ENCODE measurements around the gene TOB2.
A peak's percentile ranks its signal among the peaks of the same experiment; 100 is the strongest.
"Not testable (repeated sequence)": the region's sequence is repeated elsewhere in the genome, so short reads cannot be mapped to it uniquely, and the experiment has no call there.

TOB2 gene

GRCh38 chr22:41429951-41430332 is 16.7 kb downstream of the TOB2 start:
- no peak for DNase-seq (ENCODE audit: low read depth in 2 of 2)

DNA sequence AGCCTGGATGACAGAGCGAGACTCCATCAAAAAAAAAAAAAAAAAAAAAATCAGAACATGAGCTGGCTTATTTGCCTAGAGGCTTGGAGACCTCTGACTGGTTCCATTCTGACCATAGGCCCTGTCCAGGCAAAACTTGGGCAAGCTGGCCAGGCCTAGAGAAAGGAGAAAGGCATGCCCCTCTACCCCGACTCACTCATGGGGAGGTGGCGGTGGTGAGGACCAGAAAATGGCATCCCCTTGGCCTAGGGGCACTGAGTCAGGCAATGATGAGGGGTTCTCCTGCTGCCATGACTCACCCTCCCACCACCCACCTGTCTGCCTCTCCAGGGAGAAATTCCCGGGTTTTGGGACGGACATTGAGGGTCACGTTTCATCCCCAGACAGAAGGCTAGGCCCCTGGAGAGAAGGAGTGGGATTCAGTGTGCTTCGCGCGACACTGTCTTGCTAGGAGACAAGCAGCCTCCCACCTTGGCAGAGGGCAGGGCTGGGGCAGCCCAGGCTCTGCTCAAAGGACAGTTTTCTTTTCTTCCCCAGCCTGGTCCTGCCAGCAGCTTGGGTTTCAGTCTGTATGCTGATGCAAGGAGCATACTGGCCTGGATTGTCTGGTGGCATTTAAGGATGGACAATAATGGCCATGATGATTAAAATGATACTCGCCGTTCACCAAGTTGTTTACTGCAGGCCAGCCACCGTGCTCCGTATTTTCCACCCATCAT is 17.2 kb downstream of the TOB2 start:
- no peak for DNase-seq (ENCODE audit: low read depth in 2 of 2)

- no peak for DNase-seq (ENCODE audit: low read depth in 2 of 2)
Observed at GRCh38 chr22:41425660-41426365, 20.8 kb downstream of the TOB2 start.

DNA sequence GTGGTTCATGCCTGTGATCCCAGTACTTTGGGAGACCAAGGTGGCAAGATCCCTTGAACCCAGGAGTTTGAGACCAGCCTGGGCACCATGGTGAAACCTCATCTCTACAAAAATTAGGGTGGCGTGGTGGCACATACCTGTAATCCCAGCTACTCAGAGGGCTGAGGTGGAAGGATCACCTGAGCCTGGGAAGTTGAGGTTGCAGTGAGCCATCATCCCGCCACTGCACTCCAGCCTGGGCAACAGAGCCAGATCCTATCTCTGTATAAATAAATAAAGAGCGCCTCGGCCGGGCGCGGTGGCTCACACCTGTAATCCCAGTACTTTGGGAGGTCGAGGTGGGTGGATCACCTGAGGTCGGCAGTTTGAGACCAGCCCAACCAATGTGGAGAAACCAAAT is 27.9 kb downstream of the TOB2 start:
- DNase-seq (ENCODE audit: low read depth in 2 of 2), result no peak

DNA sequence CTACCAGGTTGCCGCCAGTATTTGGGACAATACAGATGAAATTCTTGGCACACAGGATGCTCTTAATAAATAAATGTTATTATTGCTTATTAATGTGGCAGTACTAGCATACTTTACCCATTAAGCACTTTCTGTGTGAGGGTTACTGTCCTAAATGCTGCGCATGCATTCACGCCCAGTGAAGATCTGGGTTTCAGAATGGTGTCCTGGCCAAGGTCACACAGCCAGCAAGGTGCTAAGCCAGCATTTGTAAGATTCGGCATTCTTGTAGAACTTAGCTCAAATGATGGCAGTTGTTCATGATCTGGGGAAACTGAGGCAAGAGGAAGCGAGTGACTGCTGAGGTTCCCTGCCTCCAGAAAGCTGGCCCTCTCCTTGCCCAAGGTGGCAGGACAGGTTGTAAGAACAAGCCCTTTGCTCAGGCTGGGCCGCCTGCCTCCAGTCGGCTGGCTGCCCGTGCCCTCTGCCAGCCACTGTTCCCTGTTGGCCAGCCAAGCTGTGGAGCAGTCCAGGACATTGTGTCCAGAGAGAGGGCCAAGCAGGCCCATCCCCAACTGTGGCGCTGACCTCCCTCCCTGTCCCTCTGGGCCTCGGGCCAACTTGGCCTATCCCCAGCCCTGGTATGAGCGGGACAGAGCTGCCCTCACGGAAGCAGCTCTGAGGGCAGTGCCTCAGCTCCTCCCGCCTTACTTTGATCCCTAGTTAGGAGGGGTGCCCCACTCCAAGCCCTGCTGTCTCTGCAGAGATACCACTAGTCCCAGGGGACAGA is 28.8 kb downstream of the TOB2 start:
- no peak for DNase-seq (ENCODE audit: low read depth in 2 of 2)

DNA sequence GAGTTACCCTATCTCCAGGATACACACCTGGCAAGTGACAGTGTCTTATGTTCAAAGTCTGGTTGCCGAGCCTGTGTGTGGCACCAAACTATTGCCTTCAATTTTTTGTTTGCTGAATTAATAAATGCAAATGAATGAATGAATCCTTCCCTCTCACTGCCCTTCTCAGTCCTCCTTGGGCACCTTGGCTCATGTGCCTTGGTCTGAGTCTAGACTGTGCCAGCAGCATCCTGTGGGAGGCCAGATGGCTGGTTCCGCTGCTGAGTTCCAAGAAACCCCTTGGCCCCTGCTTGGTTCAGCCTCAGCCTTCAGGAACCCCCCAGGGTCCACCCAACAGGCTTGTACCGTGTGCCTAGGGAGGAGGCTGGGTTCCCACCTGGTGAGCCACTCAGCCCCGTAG is 31.0 kb downstream of the TOB2 start:
- DNase-seq (ENCODE audit: low read depth in 2 of 2), result no peak

DNA sequence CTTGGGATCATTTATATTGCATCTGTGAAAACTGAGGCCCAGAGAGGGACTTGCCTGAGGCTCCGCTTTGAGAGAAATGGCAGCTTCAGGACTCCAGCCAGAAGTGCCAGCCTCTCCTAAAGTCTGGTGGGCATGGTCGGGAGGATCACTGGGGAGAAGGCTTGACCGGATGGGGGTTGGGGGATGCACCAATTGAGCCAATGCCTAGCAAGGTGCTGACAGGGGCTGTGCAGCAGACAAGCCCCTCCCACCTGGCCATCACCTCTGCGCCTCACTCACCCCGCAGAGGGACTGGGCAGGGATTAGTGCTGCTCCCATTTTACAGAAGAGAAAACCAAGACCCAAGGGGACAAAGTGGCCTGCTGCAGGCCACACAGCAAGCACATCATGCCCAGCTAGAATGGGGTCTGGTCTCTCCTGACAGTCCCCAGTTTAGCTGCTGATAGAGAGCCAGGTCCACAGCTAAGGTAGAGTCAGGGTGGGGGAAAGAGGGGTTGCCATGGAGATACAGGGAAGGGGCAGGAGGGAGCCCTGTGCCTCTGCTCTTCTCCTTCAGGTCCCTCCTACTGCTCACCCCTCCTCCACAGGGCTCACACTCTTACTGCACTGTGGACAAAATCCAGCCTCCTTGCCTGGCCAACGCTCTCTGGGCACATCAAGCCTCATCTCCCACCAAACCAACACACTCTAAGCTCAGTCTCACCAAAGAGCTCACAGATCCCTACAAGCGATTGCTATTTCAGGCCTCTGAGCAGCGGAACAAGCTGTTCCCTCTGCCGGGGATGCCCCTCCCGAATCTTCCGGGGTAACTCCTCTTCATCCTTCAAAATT is 35.4 kb downstream of the TOB2 start:
- no peak for DNase-seq (ENCODE audit: low read depth in 2 of 2)

GRCh38 chr22:41410311-41410751 is 36.3 kb downstream of the TOB2 start:
- DNase-seq (ENCODE audit: low read depth in 2 of 2), result no peak

GRCh38 chr22:41408665-41409064 is 37.9 kb downstream of the TOB2 start:
- DNase-seq (ENCODE audit: low read depth in 2 of 2), result no peak

DNA sequence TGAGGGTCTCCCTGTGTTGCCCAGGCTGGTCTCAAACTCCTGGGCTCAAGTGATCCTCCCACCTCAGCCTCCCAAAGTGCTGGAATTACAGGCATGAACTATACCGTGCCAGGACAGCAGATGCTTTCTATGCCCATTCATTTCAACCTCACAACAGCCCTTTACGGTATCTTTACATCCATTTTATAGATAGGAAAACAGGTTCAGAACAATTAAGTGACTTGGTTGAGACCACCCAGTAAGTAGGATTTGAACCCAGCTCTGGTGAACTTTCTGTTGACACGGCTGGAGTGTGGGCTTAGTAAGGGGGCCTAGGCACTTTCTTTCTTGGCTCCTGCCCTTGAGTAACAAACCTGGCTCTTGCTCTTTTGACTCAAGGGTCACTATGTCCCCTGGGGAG is 39.2 kb downstream of the TOB2 start:
- no peak for DNase-seq (ENCODE audit: low read depth in 2 of 2)

DNA sequence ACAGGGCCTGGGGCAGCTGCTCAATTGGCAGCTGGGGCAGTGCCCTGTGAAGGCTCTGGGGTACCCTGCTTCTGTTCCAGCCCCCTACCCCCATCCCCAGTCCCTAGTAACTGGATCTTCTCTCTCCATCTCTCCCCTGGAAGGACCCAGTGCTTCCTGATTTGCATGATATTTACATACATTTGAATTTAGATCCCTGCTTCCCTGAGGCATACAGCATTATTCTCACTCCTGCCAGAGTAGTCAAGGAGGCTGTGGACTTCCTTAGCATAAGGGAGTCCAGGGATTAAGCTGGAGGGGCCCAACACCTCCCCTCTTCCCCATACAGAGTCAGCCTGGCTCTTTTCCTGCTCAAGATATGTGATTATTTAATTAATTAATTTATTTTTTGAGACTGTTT is 40.2 kb downstream of the TOB2 start:
- DNase-seq (ENCODE audit: low read depth in 2 of 2), result no peak

GRCh38 chr22:41405588-41405987 is 41.0 kb downstream of the TOB2 start:
- DNase-seq (ENCODE audit: low read depth in 2 of 2), result no peak

DNA sequence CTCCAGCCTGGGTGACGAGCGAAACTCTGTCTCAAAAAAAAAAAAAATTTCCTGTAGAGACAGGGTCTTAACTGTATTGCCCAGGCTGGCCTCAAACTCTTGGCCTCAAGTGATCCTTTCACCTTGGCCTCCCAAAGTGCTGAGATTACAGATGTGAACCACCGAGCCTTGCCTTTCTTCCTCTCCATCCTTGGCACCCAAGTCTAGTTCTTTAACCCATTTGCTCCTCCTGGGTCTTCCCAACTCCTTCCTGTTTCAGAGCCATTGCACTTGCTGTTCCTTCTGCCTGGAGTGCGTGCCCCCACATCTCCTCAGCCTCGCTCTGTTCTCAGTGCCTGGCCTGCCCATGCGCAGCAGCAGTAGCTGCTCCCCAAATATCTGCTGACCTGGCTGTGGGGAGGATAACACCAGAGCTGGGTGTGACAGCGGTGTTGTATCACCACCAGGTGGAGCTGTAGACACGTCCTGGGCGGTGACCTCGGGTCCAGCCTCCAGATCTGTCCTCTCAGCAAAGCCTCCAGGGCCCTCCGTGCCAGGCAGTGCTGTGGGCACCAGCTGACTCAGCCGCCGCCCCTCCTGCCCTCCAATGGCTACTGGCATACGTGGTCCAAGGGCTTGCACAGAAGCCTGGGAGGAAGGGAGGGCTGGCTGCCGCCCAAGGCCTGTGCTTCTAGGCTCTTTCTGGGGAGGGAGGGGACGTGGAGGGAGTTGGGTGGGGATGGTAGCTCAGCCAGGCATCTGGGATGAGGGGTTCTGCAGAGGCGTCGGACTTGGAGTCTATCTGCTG is 42.9 kb downstream of the TOB2 start:
- peak; percentile 56 to 68 for DNase-seq (ENCODE audit: low read depth in 2 of 2)

DNA sequence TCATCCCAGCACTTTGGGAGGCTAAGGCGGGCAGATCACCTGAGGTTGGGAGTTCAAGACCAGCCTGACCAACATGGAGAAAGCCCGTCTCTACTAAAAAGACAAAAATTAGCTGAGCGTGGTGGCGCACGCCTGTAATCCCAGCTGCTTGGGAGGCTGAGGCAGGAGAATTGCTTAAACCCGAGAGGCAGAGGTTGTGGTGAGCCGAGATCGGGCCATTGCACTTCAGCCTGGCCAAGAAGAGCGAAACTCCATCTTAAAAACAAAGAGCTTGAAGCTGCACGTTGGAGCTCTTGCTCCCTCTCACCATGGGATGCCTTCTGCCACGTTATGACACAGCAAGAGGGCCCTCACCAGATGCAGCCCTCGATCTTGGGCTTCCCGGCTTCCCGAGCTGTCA is 43.8 kb downstream of the TOB2 start:
- not testable (repeated sequence) for DNase-seq (ENCODE audit: low read depth in 2 of 2)

- DNase-seq (ENCODE audit: low read depth in 2 of 2), result no peak
Observed at GRCh38 chr22:41401781-41402648, 44.6 kb downstream of the TOB2 start.

- no peak for DNase-seq (ENCODE audit: low read depth in 2 of 2)
Observed at GRCh38 chr22:41398921-41399320, 47.7 kb downstream of the TOB2 start.

- no peak for DNase-seq (ENCODE audit: low read depth in 2 of 2)
Observed at GRCh38 chr22:41397143-41397811, 49.3 kb downstream of the TOB2 start.

DNA sequence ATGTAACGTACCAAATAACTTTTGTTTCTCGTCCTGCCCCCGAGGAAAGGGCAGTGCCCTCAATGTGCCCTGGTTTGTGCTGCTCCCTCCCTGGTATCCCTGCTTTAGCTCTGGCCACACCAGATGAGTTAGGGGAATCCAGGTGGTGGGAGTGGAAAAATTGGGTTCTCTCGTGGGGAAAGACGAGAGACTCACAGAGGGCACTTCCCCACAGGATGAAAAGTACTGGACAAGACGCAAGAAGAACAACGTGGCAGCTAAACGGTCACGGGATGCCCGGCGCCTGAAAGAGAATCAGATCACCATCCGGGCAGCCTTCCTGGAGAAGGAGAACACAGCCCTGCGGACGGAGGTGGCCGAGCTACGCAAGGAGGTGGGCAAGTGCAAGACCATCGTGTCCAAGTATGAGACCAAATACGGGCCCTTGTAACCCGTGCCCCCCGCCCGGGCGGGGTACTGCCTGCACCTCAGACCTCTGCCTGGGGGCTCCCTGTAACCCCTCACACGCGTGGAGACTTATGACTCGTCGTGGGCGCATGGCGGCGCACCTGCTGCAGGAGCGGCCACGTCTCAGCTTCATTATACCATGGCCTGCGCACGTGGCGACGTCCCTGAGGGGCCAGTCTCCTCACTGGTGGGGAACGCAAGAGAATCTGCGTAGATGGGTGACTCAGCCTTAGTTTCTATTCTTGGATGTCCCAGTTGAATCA is 50.9 kb downstream of the TOB2 start:
- DNase-seq (ENCODE audit: low read depth in 2 of 2), result no peak

DNA sequence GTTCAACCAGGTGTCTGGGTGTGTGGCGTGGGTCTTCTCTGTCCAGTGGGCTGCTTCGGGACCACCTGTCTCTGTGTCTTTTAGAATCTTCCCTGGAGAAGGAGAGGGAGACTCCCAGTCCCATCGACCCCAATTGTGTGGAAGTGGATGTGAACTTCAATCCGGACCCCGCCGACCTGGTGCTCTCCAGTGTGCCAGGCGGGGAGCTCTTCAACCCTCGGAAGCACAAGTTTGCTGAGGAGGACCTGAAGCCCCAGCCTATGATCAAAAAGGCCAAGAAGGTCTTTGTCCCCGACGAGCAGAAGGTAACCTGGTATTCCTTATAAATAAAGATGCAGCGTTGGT is 52.6 kb downstream of the TOB2 start:
- no peak for DNase-seq (ENCODE audit: low read depth in 2 of 2)

Measured in activated CD8-positive, alpha-beta memory T cell treated with anti-CD3 and anti-CD28 coated beads for 4 hours (primary cell).